Activated CD8-positive, alpha-beta memory T cell treated with anti-CD3 and anti-CD28 coated beads for 36 hours (primary cell): ENCODE data around the gene TPSD1. TPM values are rescaled to one million over a fixed set of nuclear protein-coding genes. Genes with fewer than 3 reads are reported as not detected.
"Not testable (repeated sequence)": the region's sequence is repeated elsewhere in the genome, so short reads cannot be mapped to it uniquely, and the experiment has no call there.

Source experiments
- CTCF ChIA-PET: fragments of 350-600 bp; sonication (Branson Sonifier 250); formaldehyde crosslinking; loops from one replicate; lab custom pipeline; 2021; ENCODE audit warnings: antibody characterized with exemption; lab: Charles Lee
- POLR2A ChIA-PET: fragments of 350-600 bp; sonication (Branson Sonifier 250); formaldehyde crosslinking; loops from one replicate; lab custom pipeline; 2021; ENCODE audit warnings: antibody characterized with exemption; lab: Charles Lee
- total RNA-seq, 2 experiments: library from RNA; stranded (reverse); gene quantifications; one replicate each; pipeline ENCODE4 v1.2.3, GENCODE V29; 2021

Gene TPSD1
- total RNA-seq, 2 experiments from 2014 or later: not detected

DNA sequence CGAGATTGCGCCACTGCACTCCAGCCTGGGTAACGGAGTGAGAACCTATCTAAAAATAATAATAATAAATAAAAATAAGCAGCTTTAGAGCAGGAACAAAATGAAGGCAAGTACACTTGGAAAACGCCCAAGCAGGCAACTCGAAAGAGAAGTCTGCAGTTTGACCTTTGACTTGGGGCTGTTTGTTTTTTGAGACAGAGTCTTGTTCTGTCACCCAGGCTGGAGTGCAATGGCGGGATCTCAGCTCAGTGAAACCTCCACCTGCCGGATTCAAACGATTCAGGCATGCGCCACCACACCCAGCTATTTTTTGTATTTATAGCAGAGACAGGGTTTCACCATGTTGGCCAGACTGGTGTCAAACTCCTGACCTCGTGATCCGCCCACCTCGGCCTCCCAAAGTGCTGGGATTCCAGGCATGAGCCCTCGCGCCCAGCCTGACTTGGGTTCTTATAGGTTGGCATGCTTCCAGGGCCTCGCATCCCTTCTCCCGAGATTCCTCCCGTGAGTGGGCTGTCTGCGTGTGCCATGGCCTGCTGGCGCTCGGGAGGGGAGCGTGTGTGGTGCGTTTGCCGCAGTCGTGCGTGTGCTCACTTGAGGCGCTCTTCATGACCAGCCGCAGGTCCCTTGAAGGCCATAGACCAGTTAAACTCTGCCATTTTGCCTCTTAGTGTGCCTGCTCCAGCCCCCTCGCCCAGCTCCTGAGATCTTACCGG, 35.1 kb downstream of the TPSD1 start:
- ChIA-PET CTCF (interaction anchor here (0.6 kb wide), 1 partner anchor 117 kb away, joined by 3 read pairs; no protein-coding TSS in a partner anchor), POLR2A (no interaction called here)

DNA sequence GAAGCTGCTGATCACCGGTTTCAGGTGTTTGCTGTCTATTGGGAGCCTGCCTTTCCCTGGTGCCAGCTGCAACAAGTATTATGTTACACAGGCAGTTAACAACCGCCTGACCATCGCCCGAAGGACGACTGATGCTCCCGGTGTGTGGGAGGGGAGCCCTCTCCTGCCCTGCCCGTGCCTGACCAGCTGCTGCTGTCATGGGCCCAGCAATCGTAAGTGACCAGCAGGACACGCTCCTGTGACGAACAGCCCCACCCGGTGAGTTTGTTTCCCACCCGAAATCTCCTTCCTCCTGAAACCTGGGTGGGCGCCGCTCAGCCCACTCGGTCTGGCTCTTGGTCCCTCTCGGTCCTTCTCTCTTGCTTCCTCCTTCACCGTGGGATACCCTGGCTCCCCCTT, 35.7 kb downstream of the TPSD1 start:
- ChIA-PET POLR2A (no interaction called here), CTCF (no interaction called here)

DNA sequence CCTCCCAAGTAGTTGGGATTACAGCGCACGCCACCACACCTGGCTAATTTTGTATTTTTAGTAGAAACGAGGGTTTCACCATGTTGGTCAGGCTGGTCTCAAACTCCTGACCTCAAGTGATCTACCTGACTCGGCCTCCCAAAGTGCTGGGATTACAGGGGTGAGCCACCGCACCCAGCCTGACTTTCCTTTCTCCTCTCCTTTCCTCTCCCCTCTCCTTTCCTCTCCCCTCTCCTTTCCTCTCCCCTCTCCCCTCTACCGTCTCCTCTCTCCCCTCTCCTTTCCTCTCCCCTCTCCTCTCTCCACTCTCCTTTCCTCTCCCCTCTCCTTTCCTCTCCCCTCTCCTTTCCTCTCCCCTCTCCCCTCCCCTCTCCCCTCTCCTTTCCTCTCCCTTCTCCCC, 36.3 kb downstream of the TPSD1 start:
- CTCF ChIA-PET, POLR2A ChIA-PET: not testable (repeated sequence)

DNA sequence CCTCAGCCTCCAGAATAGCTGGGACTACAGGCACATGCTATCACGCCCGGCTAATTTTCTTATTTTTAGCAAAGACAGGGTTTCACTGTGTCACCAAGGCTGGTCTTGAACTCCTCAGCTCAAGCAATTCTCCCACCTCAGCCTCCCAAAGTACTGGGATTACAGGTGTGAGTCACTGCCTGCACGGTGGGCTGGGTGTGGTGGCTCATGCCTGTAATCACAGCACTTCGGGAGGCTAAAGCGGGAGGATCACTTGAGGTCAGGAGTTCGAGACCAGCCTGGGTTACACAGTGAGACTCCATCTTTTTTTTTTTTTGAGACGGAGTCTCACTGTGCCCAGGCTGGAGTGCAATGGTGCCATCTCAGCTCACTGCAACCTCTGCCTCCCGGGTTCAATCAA, 36.9 kb downstream of the TPSD1 start:
- CTCF ChIA-PET, POLR2A ChIA-PET: not testable (repeated sequence)

DNA sequence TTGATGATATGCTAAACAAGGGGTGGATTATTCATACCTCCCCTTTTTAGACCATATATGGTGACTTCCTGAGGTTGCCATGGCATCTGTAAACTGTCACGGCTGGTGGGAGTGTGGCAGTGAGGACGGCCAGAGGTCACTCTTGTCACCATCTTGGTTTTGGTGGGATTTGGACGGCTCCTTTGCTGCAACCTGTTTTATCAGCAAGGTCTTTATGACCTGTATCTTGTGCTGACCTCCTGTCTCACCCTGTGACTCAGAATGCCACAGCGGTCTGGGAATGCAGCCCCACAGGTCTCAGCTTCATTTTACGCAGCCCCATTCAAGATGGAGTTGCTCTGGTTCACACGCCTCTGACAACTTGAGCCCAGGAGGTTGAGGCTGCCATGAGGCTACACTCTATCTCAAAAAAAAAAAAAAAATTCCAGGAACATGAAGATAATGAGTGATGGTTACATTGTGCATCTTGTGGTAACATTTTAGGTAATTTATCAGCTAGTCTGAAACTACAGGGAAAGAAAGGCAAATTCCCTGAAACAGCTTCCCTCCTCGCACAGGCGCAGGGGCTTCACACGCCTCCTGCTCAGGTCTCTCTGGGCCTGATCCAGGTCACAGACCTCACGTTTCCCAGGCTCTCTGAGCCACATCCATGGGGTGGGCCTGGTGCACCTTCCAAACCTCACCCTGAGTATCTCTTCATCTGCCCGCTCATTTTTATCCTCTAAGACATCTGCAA, 38.2 kb downstream of the TPSD1 start:
- ChIA-PET POLR2A (no interaction called here), CTCF (interaction anchor here (0.8 kb wide), 1 partner anchor 8 kb away, joined by 4 read pairs; no protein-coding TSS in a partner anchor)

DNA sequence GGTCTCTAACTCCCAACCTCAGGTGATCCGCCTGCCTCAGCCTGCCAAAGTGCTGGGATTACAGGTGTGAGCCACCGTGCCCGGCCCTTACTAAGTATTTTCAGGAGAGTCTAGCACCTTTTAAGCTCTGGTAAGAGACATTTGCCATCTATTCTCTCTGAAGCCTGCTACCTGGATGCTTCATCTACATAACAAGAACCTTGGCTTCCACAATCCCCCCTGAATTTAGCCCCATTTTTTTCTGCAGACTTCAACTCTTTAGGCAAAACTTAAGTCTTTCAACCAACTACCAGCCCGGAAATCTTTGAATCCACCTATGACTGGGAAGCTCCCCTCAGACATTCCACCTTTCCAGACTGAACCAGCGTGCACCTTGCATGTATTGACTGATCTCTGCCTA, 39.6 kb downstream of the TPSD1 start:
- CTCF ChIA-PET: no interaction called here
- POLR2A ChIA-PET: no interaction called here

DNA sequence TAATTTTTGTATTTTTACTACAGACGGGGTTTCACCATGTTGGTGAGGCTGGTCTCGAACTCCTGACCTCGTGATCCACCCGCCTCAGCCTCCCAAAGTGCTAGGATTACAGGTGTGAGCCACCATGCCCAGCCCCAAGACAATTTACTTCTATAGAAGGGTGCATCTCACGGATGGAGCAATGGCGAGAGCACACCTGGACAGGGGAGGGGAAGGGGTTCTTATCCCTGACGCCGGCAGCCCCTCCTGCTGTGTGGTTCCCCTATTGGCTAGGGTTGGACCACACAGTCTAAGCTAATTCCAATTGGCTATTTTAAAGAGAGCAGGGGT, 40.8 kb downstream of the TPSD1 start:
- CTCF ChIA-PET: interaction anchor here (0.6 kb wide), 1 partner anchor 904 kb away, joined by 3 read pairs; no protein-coding TSS in a partner anchor
- POLR2A ChIA-PET: not testable (repeated sequence)

DNA sequence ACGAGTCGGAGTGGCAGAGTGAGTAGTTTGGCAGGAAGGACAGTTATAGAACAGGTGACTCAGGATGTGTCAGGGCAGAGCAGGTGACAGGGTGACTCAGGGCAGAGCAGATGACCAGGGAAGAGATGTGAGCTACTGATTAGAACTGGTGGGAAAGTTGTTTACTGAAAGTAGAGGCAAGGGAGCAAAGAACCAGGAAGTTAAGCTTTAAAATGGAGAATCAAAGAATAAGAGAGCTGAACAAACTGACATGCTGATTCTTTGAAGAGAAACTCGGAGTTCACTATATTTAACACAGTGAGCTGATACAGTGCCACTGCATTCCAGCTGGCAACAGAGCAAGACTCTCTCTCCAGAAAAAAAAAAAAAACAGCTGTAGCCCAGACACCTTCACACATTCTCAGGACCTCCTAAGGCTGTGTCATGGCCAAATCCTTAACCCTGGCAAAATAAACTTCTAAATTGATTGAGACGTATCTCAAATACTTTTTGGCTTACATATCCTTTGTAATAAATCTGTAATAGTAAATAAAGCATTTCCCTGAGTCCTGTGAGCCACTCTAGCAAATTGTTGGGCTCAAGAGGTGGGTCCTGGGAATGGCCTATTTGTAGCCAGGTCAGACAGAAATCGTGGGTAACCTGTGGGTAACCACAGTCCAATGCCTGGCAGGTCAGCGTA, 41.3 kb downstream of the TPSD1 start:
- CTCF ChIA-PET: interaction anchor here (0.6 kb wide), 1 partner anchor 905 kb away, joined by 3 read pairs; no protein-coding TSS in a partner anchor
- POLR2A ChIA-PET: no interaction called here

DNA sequence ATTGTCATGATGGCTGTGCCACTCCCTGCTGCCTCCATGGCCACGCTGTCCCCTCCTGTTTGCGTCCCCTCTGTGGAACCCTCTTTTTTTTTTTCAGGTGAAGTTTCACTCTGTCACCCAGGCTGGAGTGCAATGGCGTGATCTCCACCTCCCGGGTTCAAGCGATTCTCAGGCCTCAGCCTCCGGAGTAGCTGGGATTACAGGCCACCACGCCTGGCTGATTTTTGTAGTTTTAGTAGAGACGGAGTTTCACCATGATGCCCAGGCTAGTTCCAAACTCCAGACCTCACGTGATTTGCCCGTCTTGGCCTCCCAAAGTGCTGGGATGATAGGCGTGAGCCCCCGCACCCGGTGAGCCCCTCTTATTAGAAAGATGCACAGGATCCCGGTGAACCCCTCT, 42.5 kb downstream of the TPSD1 start:
- POLR2A ChIA-PET: no interaction called here
- CTCF ChIA-PET: interaction anchor here (0.7 kb wide), 1 partner anchor 65 kb away, joined by 3 read pairs; no protein-coding TSS in a partner anchor

DNA sequence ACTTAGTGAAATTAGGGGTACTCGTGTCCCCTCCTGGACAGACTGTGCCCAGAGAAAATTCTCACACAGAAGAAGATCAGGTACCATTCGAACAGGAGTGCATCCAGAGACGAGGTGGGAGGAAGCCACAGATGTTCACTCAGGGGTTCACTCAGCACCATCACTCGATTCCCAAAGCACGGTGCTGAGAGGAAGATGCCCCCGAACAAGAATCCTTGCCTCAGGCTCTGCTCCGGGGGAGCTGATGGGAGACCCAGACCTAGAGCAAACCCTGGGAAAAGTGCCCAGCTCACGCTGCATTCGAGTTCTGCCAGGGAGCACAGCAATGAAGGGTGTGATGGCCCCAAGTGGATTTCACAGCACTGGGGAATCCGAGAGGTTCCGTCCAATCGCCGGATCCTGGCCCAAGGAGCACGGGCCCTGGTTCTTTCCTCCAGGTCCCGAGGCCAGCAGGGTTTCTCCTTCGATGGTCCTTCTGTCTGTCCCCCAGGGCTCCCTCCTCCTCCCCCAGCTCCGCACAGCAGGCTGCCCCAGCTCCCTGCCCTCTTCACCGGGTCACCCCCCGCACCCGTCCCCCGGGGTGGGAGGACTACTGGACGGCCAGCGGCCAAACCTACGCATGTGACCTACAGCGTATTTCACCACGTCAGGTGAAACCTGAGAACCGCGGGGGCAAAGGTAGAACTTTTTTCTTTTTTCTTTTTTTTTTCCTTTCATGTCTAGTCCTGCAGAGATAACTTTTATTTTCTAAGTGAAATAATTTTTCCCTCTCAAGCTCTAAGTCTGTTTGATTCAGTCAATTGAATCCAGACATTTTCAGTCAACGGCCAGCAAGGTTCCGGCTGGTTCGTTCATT, 43.4 kb downstream of the TPSD1 start:
- ChIA-PET CTCF (interaction anchor here (2.5 kb wide), 1 partner anchor 36 kb away, joined by 6 read pairs; no protein-coding TSS in a partner anchor), POLR2A (no interaction called here)

DNA sequence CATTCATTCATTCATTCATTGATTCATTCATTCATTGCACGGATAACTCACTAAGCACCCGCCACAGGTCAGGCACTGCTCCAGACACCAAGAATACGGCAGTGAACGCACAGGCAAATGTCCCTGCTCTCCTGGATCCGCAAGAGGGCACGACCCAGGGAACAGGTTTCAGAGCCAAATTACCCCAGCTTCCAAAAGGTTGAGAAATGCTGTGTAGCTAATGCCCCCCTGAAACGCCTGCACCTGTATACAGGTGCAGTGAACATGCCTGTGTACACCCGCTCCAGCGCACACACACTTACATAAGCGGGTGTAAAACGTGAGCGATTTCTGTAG, 44.0 kb downstream of the TPSD1 start:
- ChIA-PET CTCF (interaction anchor here (2.5 kb wide), 1 partner anchor 35 kb away, joined by 6 read pairs; no protein-coding TSS in a partner anchor), POLR2A (no interaction called here)

DNA sequence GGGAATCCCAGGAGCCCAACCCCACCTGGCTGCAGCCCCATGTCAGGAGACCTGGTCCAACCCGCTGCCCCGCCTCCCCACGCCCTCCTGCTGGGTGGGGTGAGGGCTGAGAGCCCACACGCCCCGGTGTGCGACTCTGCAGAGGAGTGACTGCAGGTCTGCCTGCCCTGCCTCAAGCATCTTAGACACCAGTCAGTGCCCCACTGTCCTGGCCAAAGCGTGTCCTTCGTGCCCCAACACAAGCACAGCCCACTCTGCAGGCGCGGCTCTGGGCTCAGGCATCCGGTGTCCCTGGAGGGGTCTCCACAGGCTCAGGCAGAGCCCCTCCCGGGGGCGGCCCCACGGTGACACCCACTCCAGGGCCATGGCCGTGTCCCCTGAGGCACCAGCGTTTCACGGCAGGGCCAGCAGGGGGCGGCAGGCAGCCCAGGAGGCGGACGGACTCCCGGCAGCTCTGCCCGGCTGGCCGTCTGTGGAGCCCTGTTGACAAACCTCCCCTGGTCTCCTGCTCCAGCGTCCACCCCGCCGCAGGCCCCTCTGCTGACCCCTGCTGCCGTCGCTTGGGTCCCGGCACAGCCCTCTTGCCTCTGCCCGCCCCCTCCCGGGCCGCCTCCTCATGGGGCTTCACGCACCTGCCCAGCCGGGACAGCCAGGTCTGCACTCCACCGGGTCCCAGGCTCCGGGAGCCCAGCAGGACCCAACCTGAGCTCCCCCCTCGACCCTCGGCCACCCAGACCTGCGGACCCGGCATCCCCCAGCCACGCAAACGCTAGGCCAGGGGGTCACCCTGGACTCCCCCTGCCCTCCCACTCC, 45.0 kb downstream of the TPSD1 start:
- POLR2A ChIA-PET: no interaction called here
- CTCF ChIA-PET: interaction anchor here (0.6 to 2.5 kb wide), 7 partner anchors 9 to 111 kb away, joined by 3 to 6 read pairs (median 3); partner anchors contain the start of gene UBE2I

DNA sequence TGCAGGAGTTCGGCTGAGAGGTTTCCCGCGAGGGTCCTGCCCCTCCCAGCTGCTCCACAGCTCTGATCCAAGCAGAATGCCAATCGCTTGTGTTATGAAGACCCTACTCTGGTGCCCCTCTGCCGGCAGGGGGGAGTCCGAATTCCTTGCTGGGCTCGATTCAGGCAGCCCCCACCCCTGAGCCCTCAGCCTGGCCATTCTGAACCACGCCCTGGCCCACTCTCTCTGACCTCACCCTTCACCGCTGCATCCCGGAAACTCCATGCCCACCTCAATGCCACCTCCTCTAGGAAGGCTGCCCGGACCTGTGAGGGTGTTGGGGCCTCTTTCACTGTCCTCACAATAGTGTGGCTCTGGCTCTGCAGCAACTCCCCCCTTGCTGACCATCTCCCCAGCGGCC, 45.7 kb downstream of the TPSD1 start:
- ChIA-PET POLR2A (no interaction called here), CTCF (interaction anchor here (0.6 to 2.5 kb wide), 8 partner anchors 8 to 111 kb away, joined by 3 to 6 read pairs (median 3); partner anchors contain the start of gene UBE2I)

DNA sequence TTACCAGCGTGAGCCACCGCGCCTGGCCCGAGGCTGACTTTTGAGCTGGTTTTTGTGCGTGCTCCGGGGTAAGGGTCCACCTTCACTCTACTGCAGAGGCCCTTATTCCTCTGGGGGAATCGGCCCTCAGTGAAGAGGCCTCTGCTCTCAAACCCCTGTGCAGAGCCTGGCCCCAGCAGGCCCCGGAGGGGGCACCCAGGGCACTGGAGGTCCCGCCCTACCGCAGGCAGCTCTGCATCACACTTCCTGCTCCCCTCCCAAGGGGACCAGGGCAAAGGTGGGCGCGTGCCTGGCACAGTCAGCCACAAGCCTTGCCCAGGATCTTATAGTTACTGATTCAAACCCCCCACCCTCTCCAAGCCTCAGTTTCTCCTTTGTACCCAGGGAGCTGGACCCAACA, 50.0 kb downstream of the TPSD1 start:
- POLR2A ChIA-PET: no interaction called here
- CTCF ChIA-PET: no interaction called here

DNA sequence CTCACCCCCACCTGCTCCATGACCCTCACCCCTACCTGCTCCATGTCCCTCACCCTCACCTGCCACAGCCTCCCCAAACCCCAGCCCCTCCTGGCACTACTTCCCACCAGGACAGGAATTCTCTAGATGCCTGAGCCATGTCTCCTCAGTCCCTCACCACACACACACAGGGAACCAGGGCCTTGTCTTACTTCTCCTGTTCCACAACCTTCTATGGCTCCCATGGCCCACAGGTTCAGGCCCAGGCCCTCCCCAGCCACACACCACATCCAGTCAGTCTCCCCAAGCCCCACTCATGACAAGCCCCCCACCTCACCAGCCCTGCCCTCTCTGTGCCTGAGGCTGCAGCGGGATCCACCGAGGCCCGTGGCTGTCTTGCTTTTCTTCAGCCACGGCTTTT, 50.5 kb downstream of the TPSD1 start:
- ChIA-PET POLR2A (no interaction called here), CTCF (no interaction called here)

DNA sequence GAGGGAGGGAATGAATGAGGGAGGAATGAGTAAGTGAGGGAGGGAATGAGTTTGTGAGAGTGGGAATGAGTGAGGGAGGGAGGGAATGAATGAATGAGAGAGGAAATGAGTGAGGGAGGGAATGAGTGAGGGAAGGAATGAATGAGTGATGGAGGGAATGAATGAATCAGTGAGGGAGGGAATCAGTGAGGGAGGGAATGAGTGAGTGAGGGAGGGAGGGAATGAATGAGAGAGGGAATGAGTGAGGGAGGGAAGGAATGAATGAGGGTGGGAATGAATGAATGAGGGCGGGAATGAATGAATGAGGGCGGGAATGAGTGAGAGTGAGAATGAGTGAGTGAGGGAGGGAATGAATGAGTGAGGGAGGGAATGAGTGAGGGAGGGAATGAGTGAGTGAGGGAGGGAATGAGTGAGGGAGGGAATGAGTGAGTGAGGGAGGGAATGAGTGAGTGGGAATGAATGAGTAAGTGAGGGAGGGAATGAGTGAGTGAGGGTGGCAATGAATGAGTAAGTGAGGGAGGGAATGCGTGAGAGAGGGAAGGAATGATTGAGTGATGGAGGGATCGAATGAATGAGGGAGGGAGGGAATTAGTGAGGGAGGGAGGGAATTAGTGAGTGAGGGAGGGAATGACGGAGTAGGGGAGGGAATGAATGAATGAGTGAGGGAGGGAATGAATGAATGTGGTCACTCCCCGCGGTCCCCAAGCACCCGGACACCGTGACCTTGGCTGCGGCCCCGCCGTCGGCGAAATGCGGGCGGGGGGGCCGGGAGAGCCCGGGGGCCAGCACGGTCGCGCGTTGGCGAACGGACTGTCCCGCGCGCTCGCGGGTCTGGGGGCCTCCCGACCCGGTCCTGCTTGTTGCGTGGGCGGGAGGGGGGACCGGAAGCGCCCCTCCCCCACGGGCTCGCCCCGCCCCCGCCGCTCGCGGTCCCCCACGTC, 52.4 kb downstream of the TPSD1 start:
- CTCF ChIA-PET: no interaction called here
- POLR2A ChIA-PET: interaction anchor here (1.2 kb wide), 1 partner anchor 35 kb away, joined by 3 read pairs; no protein-coding TSS in a partner anchor
